H1 (cell line): ENCODE measurements around the gene RBMXL2. TPM values are rescaled to one million over a fixed set of nuclear protein-coding genes. Genes with fewer than 3 reads are reported as not detected.

Source experiments
- CTCF ChIA-PET: fragments of 300-600 bp; sonication (Branson Sonifier 250); formaldehyde crosslinking; loops from one replicate; lab custom pipeline; 2021; ENCODE audit not compliant: partially characterized antibody; lab: Charles Lee
- POLR2A ChIA-PET: fragments of 300-600 bp; sonication (Branson Sonifier 250); formaldehyde crosslinking; loops from one replicate; lab custom pipeline; 2021; ENCODE audit warnings: inconsistent platforms; ENCODE audit not compliant: partially characterized antibody; lab: Charles Lee
- DNase-seq, 2 experiments: peaks; one replicate each; pipeline versions ENCODE4 v3.0.0 to v3.0.0-alpha.2; 2010 to 2022; ENCODE audit warnings: low spot score in 2 of 2, low read depth in 1 of 2, mixed read lengths in 1 of 2
- FAIRE-seq: peaks from 2 replicates; lab custom pipeline; 2011; peaks lifted over from hg19 to GRCh38; lab: Jason Lieb, UNC
- H2AFZ ChIP-seq: 2 replicates; pipeline ENCODE4 v1.8.1; 2012; ENCODE audit warnings: low read length, inconsistent platforms
- H2AK5ac ChIP-seq: 2 replicates; pipeline ENCODE4 v1.6.1; 2013; ENCODE audit warnings: low read depth, low read length
- H2BK120ac ChIP-seq: replicated peaks from 2 replicates; pipeline ENCODE3; 2013; ENCODE audit warnings: low read depth, low read length, inconsistent platforms
- H2BK12ac ChIP-seq: 2 replicates; pipeline ENCODE4 v1.6.1; 2013; ENCODE audit warnings: low read depth, low read length
- H2BK15ac ChIP-seq: 2 replicates; pipeline ENCODE4 v1.6.1; 2013; ENCODE audit warnings: low read length
- H2BK20ac ChIP-seq: 2 replicates; pipeline ENCODE4 v1.6.1; 2013; ENCODE audit warnings: low read length
- H2BK5ac ChIP-seq: 2 replicates; pipeline ENCODE4 v1.6.1; 2013; ENCODE audit warnings: low read depth, low read length
- H3K14ac ChIP-seq: 2 replicates; pipeline ENCODE4 v1.6.1; 2013; ENCODE audit warnings: inconsistent platforms; ENCODE audit not compliant: insufficient read length
- H3K18ac ChIP-seq: 2 replicates; pipeline ENCODE4 v1.6.1; 2013; ENCODE audit warnings: low read length; ENCODE audit errors: extremely low read depth
- H3K23ac ChIP-seq: 2 replicates; pipeline ENCODE4 v1.6.1; 2013; ENCODE audit warnings: inconsistent platforms; ENCODE audit not compliant: insufficient read length
- H3K23me2 ChIP-seq: 2 replicates; pipeline ENCODE4 v1.6.1; 2013; ENCODE audit warnings: low read depth, low read length
- H3K27ac ChIP-seq: 2 replicates; pipeline ENCODE4 v1.6.1; 2011; ENCODE audit warnings: low read depth, low read length, inconsistent platforms
- H3K27me3 ChIP-seq, 4 experiments: replicated peaks in 1 of 4; 1 replicate in 1 of 4; 2 replicates in 3 of 4; pipeline versions ENCODE4 v1.6.1 to v1.8.1; 2011 to 2013; ENCODE audit warnings: low read length in 3 of 4, mild to moderate bottlenecking in 3 of 4, inconsistent platforms in 2 of 4, mixed read lengths in 2 of 4, moderate library complexity in 1 of 4; ENCODE audit not compliant: control insufficient read depth in 3 of 4, insufficient read depth in 3 of 4; ENCODE audit errors: extremely low read depth in 1 of 4
- H3K36me3 ChIP-seq, 4 experiments: 2 replicates each; pipeline versions ENCODE4 v1.6.1 to v1.8.1; 2011 to 2013; ENCODE audit warnings: mild to moderate bottlenecking in 4 of 4, low read length in 3 of 4, moderate library complexity in 2 of 4, control low read depth in 1 of 4, inconsistent platforms in 1 of 4; ENCODE audit not compliant: insufficient read depth in 4 of 4, control insufficient read depth in 2 of 4
- H3K4ac ChIP-seq: replicated peaks from 2 replicates; pipeline ENCODE3; 2013; ENCODE audit warnings: low read length, low read depth, mixed read lengths, inconsistent platforms; ENCODE audit not compliant: insufficient read length
- H3K4me1 ChIP-seq, 4 experiments: replicated peaks in 1 of 4; 1 replicate in 1 of 4; 2 replicates in 3 of 4; pipeline versions ENCODE4 v1.6.1 to v1.8.1; 2011 to 2013; ENCODE audit warnings: low read length in 3 of 4, inconsistent platforms in 2 of 4, mixed read lengths in 1 of 4; ENCODE audit not compliant: insufficient read depth in 4 of 4, control insufficient read depth in 3 of 4
- H3K4me2 ChIP-seq, 2 experiments: 2 replicates each; pipeline versions ENCODE4 v1.6.1 to v1.8.1; 2011 to 2013; ENCODE audit warnings: low read depth in 2 of 2, low read length in 2 of 2, control low read depth in 1 of 2, inconsistent platforms in 1 of 2, mild to moderate bottlenecking in 1 of 2; ENCODE audit not compliant: insufficient read depth in 1 of 2
- H3K4me3 ChIP-seq, 4 experiments: fragments of 200-600, 300-600 bp in 1 of 4; sonication (generic), shearing (Covaris generic), sonication (Bioruptor Twin) in 1 of 4; 2 replicates each; pipeline versions ENCODE4 v1.5.1 to v1.8.1; 2011 to 2016; ENCODE audit warnings: low read length in 4 of 4, low read depth in 3 of 4, control low read depth in 2 of 4, inconsistent platforms in 2 of 4, mild to moderate bottlenecking in 2 of 4, mixed read lengths in 1 of 4, moderate library complexity in 1 of 4; ENCODE audit not compliant: insufficient read depth in 2 of 4; ENCODE audit errors: extremely low read depth in 1 of 4
- H3K56ac ChIP-seq: replicated peaks from 2 replicates; pipeline ENCODE3; 2013; ENCODE audit warnings: low read depth, mild to moderate bottlenecking, mixed read lengths, low read length, inconsistent platforms; ENCODE audit not compliant: insufficient read length
- H3K79me1 ChIP-seq: 2 replicates; pipeline ENCODE4 v1.6.1; 2013; ENCODE audit warnings: low read depth, low read length, control low read depth
- H3K79me2 ChIP-seq, 2 experiments: 2 replicates each; pipeline versions ENCODE4 v1.6.1 to v1.8.1; 2012 to 2013; ENCODE audit warnings: low read length in 2 of 2, mild to moderate bottlenecking in 2 of 2, inconsistent platforms in 1 of 2; ENCODE audit not compliant: insufficient read depth in 2 of 2, control insufficient read depth in 1 of 2
- H3K9ac ChIP-seq, 4 experiments: replicated peaks in 1 of 4; 1 replicate in 1 of 4; 2 replicates in 3 of 4; pipeline versions ENCODE4 v1.6.1 to v1.8.1; 2011 to 2013; ENCODE audit warnings: low read depth in 3 of 4, low read length in 3 of 4, control low read depth in 2 of 4, mild to moderate bottlenecking in 2 of 4, moderate library complexity in 2 of 4, inconsistent platforms in 1 of 4; ENCODE audit errors: extremely low read depth in 1 of 4
- H3K9me3 ChIP-seq, 2 experiments: 2 replicates each; pipeline versions ENCODE4 v1.6.1 to v1.8.1; 2012 to 2013; ENCODE audit warnings: mild to moderate bottlenecking in 2 of 2, moderate library complexity in 2 of 2, control low read depth in 1 of 2, inconsistent platforms in 1 of 2, low read depth in 1 of 2, low read length in 1 of 2, mixed read lengths in 1 of 2; ENCODE audit not compliant: insufficient read depth in 2 of 2
- H4K20me1 ChIP-seq, 2 experiments: replicated peaks in 1 of 2; 2 replicates each; pipeline versions ENCODE3 to v1.8.1; 2011 to 2013; ENCODE audit warnings: inconsistent platforms in 2 of 2, low read length in 2 of 2, mild to moderate bottlenecking in 1 of 2; ENCODE audit not compliant: insufficient read depth in 2 of 2, control insufficient read depth in 1 of 2
- H4K5ac ChIP-seq: 2 replicates; pipeline ENCODE4 v1.6.1; 2013; ENCODE audit warnings: low read length, low read depth, mixed read lengths, inconsistent platforms; ENCODE audit not compliant: insufficient read length
- H4K8ac ChIP-seq: 2 replicates; pipeline ENCODE4 v1.8.0; 2013; ENCODE audit warnings: mild to moderate bottlenecking, moderate library complexity, low read length, inconsistent platforms; ENCODE audit not compliant: insufficient read depth; ENCODE audit errors: extremely low read depth
- H4K91ac ChIP-seq: replicated peaks from 2 replicates; pipeline ENCODE3; 2013; ENCODE audit warnings: low read length, mixed read lengths, inconsistent platforms; ENCODE audit not compliant: insufficient read length
- RAD21 ChIP-seq, 2 experiments: IDR thresholded peaks in 1 of 2; conservative IDR thresholded peaks in 1 of 2; 2 replicates each; pipeline ENCODE4 v1.6.1; 2011; ENCODE audit warnings: low read depth in 2 of 2, low read length in 2 of 2, improper control_type of control experiment in 1 of 2, inconsistent platforms in 1 of 2, mild to moderate bottlenecking in 1 of 2, moderate library complexity in 1 of 2
- WGBS, 2 experiments: shearing (Covaris generic) in 1 of 2; methylation state at CpG; one replicate each; pipeline versions ENCODE4 v1.1.6 to v1.1.7; 2013 to 2015; ENCODE audit warnings: low lambda C conversion rate in 2 of 2, mixed read lengths in 2 of 2, inconsistent platforms in 1 of 2, low coverage in 1 of 2, missing lambda C conversion rate in 1 of 2; ENCODE audit not compliant: insufficient replicate concordance in 2 of 2, insufficient coverage in 1 of 2, insufficient read length in 1 of 2; ENCODE audit errors: extremely low coverage in 1 of 2, missing lambda C conversion rate in 1 of 2; 5-methylcytosine and 5-hydroxymethylcytosine counted together
- polyA plus RNA-seq, 7 experiments: library from polyadenylated mRNA; depleted of rRNA in 3 of 7; stranded (reverse) in 5 of 7; unstranded in 2 of 7; fragments of >200 nt in 5 of 7; fragments of 200-250 nt in 2 of 7; gene quantifications; 1 replicate in 5 of 7; 2 replicates in 1 of 7; 4 replicates in 1 of 7; pipeline versions ENCODE4 v1.2.1 to v1.2.3, GENCODE V29; 2011 to 2013; ENCODE audit warnings: missing spikeins in 2 of 7, mixed read lengths in 2 of 7
- total RNA-seq: library from RNA; stranded (reverse); fragmentation: NEBNext Ultra II Directional; extraction: Animal tissue kit (Norgen Biotek cat#: 25700); gene quantifications from 2 replicates; pipeline ENCODE4 v1.2.1, GENCODE V29; 2021

Gene RBMXL2
- total and polyA plus RNA-seq, 2 of the 8 experiments (the other 6 are each of a cell fraction or from before 2014, with no cell fraction given): not detected

DNA sequence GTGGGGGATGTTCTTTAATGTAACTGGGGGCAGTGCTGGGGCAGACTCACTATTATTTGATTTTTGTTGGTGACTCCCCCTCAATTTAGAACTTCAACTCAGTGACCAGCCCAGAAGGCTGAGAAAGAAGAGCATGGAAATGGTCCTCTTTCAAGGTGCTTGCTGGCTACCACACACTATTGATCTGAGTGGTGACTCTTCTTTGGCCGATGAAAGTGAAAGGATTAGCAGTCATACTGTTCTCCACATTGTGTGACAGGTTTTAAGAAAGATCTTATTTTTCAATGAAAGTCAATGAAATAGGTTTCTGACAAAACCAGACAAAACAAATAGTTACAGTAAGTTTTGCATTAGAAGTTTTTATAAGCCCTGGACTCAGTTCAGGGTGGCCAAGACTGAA lies 38.6 kb upstream of the RBMXL2 start:
- Histone ChIP-seq H2BK5ac (no peak overlapping the region), H3K14ac (no peak overlapping the region), H2BK20ac (no peak overlapping the region), H2AFZ (no peak overlapping the region), H2AK5ac (no peak overlapping the region), H2BK12ac (no peak overlapping the region), H3K9ac (no peak overlapping the region), H4K5ac (no peak overlapping the region), H3K23ac (no peak overlapping the region), H3K4me1 (no peaks in the 10 kb centered on the region), H4K8ac (no peak overlapping the region), H3K36me3 (no peaks in the 10 kb centered on the region), H3K23me2 (no peaks in the 10 kb centered on the region), H3K56ac (no peak overlapping the region), H4K20me1 (no peaks in the 10 kb centered on the region), H4K91ac (no peak overlapping the region), H3K27me3 (no peaks in the 10 kb centered on the region), H3K79me2 (no peaks in the 10 kb centered on the region), H3K9me3 (no peaks in the 10 kb centered on the region), H3K4me3 (no peak overlapping the region), H2BK15ac (no peak overlapping the region), H3K79me1 (no peaks in the 10 kb centered on the region), H3K4me2 (no peak overlapping the region), H3K18ac (no peak overlapping the region), H2BK120ac (no peak overlapping the region), H3K27ac (no peak overlapping the region), H3K4ac (no peak overlapping the region)
- POLR2A ChIA-PET: no interaction called here
- CTCF ChIA-PET: no interaction called here
- TF ChIP-seq RAD21 (IDR thresholded peaks at IDR 0.05 in 1 of 2, conservative IDR thresholded peaks at IDR 0.05 in 1 of 2; ENCODE audit: low read depth in 2 of 2, low read length in 2 of 2): no peak
- DNase-seq (no peak), FAIRE-seq (no peak)
- WGBS, 2 experiments: 100% methylated on average over 1 of the region's 1 CpG; no CpG with 5 or more reads in 1 of the 2 experiments
